IPS-18a (cell line): Measurements from ENCODE around the gene LIFR.
A peak's percentile ranks its signal among the peaks of the same experiment; 100 is the strongest.

Experiments
- H3K27ac ChIP-seq: one replicate; pipeline ENCODE4 v1.5.1; 2013; ENCODE audit warnings: low read length
- H3K27me3 ChIP-seq: one replicate; pipeline ENCODE4 v1.6.1; 2013; ENCODE audit warnings: mild to moderate bottlenecking, low read length; ENCODE audit not compliant: control insufficient read depth, insufficient read depth
- H3K36me3 ChIP-seq: one replicate; pipeline ENCODE4 v1.6.1; 2013; ENCODE audit warnings: low read depth, low read length; ENCODE audit not compliant: control insufficient read depth
- H3K4me1 ChIP-seq: one replicate; pipeline ENCODE4 v1.6.1; 2013; ENCODE audit warnings: low read depth, low read length; ENCODE audit not compliant: control insufficient read depth
- H3K4me3 ChIP-seq: one replicate; pipeline ENCODE4 v1.5.1; 2013; ENCODE audit warnings: low read length
- H3K9ac ChIP-seq: one replicate; pipeline ENCODE4 v1.6.1; 2013; ENCODE audit warnings: mild to moderate bottlenecking, low read length, moderate library complexity
- H3K9me3 ChIP-seq: one replicate; pipeline ENCODE4 v1.6.1; 2013; ENCODE audit warnings: low read depth, low read length; ENCODE audit not compliant: control insufficient read depth

Gene LIFR

DNA sequence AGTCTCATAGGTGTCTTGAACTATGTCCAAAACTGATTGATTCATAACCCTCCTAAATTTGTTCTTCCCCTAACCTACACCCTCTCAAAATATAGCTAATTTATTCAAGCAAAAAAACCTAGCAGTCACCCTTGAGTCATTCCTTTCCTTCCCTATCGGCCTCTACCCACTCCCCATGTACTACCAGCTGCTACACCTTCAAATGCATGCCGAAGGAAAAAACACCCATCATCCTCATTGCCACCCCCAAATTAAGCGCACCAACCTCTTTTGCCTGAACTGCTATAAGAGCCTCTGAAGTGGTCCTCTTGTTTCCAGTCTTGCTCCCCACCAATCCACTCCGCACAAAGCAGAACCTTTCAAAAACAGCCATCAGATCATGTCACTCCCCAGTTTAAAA lies 12.6 kb downstream of the LIFR start:
- no peaks in the 10 kb centered on the region for H3K4me1 ChIP-seq
- H3K27me3 ChIP-seq = no peaks in the 10 kb centered on the region
- H3K4me3 ChIP-seq = no peak overlapping the region
- H3K36me3 ChIP-seq = no peaks in the 10 kb centered on the region
- H3K9me3 ChIP-seq = no peaks in the 10 kb centered on the region
- no peak overlapping the region for H3K27ac ChIP-seq
- no peak overlapping the region for H3K9ac ChIP-seq

DNA sequence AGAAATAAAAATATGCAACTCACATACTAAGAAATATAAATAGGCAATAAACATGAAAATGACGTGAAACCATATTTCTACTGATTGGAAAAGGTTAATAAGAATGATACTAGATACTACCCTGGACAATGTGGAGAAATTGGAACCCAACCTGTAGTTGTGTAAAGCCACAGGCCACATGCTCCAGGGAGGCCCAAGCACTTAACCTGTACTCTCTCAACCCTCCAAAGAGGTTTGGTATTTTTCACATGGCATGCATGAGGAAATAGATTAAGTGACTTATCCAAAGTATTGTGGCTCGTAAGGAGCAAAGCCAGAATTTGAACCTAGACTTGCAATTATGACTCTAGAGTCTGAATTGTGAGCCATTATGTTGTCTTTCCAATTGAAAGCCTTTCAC lies 13.4 kb downstream of the LIFR start:
- H3K27ac ChIP-seq = no peak overlapping the region
- H3K4me3 ChIP-seq = no peak overlapping the region
- H3K9ac ChIP-seq = no peak overlapping the region
- H3K36me3 ChIP-seq = no peaks in the 10 kb centered on the region
- no peaks in the 10 kb centered on the region for H3K9me3 ChIP-seq
- peaks cover 1% of the 10 kb centered on the region for H3K4me1 ChIP-seq
- H3K27me3 ChIP-seq = no peaks in the 10 kb centered on the region

DNA sequence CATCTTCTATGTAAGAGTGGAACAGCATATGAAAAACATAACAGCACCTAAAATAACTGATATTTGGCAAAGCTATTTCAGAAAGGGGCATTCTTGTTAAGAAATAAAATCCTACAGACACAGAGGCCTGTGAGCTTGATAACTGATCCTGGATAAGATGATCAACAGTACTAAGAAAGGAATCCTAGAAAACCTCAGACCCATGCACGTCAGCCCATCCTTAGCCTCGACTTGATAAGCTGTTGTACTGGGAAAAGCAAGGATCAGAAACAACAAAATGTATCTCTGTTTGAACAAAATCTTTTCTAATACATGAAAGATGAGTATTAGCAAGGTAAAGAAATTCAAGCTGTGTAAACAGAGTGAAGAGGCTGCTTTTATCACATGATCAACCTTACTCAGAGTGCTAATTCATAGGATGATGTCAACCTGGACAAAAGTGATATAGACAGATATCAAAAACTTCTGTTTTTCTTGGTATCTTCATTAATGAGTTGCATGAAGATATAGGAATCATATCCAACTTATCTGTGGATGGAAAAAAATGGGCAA lies 15.2 kb downstream of the LIFR start:
- Histone ChIP-seq H3K27ac (no peak overlapping the region), H3K4me1 (peaks cover 3% of the 10 kb centered on the region), H3K9me3 (no peaks in the 10 kb centered on the region), H3K4me3 (no peak overlapping the region), H3K9ac (no peak overlapping the region), H3K36me3 (no peaks in the 10 kb centered on the region), H3K27me3 (no peaks in the 10 kb centered on the region)

DNA sequence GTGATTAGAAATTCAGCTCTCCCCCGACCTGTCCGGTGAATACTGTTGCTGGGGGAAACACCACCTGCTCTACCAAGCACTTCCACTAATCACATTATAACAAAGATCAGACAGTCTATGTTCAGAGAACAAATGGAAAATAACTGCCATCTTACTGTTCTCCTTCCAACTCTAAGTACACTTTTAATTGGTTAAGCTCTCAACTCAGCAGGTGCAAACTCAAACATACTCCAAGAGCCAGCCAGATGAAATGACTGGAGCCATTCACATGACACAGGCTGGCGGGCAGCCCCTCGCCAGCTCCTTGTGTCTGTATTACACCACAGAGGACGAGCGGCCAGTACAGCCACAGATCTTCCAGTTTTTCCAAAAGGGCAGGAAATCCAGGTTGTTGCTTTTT lies 16.1 kb downstream of the LIFR start:
- Histone ChIP-seq H3K27ac (no peak overlapping the region), H3K4me1 (peaks cover 3% of the 10 kb centered on the region), H3K9me3 (no peaks in the 10 kb centered on the region), H3K27me3 (no peaks in the 10 kb centered on the region), H3K4me3 (no peak overlapping the region), H3K36me3 (no peaks in the 10 kb centered on the region), H3K9ac (no peak overlapping the region)

DNA sequence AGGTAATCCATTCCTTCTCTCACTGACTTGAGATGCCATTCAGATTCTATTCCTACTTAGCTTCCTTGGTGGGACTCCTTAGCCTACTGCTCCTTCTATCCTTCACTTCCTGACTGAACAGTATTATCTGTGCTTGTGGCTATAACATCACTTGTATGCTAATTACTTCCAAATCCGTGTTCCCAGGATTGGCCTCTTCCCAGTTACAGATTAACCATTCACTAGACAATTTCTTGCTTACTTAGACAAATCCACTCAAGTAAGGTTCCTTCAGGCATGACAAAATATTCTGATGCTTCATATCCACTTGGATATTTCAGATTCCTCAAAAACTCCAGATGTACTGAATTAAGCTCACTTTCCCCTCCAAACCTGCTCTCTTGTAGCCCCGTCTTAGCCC lies 18.3 kb downstream of the LIFR start:
- H3K27ac ChIP-seq = no peak overlapping the region
- H3K36me3 ChIP-seq = no peaks in the 10 kb centered on the region
- no peak overlapping the region for H3K9ac ChIP-seq
- H3K4me3 ChIP-seq = no peak overlapping the region
- no peaks in the 10 kb centered on the region for H3K27me3 ChIP-seq
- peaks cover 9% of the 10 kb centered on the region for H3K4me1 ChIP-seq
- H3K9me3 ChIP-seq = no peaks in the 10 kb centered on the region

DNA sequence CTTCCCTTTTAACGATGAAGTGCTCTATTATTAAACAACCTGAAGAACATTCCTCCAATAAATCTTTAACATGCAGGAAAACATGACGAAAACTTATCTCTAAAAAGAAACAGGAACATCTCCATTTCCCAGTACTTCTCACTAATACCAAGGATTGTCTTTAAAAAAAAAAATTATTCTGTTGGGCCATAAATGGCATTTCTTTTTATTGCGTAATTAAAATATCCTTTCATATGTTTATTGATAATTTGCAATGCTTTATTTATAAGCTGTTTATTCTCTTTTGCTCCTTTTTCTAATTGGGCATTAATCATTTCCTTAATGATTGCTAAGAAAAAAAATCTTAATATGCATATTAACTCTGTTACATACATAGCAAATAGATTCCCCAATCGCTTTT lies 18.9 kb downstream of the LIFR start:
- H3K9me3 ChIP-seq = no peaks in the 10 kb centered on the region

DNA sequence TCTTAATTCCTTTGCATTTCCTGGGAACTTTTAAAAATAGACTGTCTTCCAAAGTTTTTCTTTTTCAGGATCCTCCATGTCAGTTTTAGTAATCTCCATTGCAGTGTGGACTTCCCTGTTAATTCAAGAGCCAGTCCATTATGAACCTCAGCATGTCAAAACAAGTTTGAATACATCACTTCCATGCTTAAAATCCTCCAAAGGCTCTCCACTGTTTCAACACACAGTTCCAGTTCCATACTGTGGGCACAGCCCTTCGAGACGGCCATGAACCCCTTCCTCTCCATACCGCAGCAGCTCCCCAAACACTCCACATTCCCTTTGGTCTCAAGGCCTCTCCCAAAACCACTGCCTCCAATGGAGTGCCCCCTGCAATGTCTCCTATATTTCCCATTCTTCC lies 19.5 kb downstream of the LIFR start:
- no peaks in the 10 kb centered on the region for H3K36me3 ChIP-seq
- no peak overlapping the region for H3K9ac ChIP-seq
- H3K4me3 ChIP-seq = no peak overlapping the region
- no peak overlapping the region for H3K27ac ChIP-seq
- H3K4me1 ChIP-seq = peaks cover 21% of the 10 kb centered on the region
- H3K9me3 ChIP-seq = no peaks in the 10 kb centered on the region
- no peaks in the 10 kb centered on the region for H3K27me3 ChIP-seq

More for the DNA sequence above, 18.9 kb downstream of the LIFR start:
- Histone ChIP-seq H3K4me3 (no peak overlapping the region), H3K36me3 (no peaks in the 10 kb centered on the region), H3K27me3 (no peaks in the 10 kb centered on the region), H3K9ac (no peak overlapping the region), H3K27ac (no peak overlapping the region), H3K4me1 (peaks cover 16% of the 10 kb centered on the region)

DNA sequence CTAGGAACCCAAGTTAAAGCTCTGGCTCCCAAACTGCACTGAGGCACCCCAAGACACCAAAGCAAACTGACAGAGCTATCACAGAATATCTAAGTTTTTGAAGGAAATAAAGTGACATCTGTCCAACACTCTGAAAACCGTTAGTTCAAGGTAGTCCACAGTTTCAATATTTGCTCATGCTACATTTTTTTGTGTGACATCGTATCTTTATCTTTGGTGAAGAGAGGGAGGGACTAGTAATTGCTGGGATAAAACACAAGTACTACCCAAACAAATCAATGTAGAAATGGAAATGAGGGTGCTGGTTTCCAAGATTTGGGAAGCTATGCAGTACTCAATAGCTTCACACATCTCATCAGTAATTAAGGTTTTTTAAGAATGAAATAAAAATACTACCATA lies 20.6 kb downstream of the LIFR start:
- Histone ChIP-seq H3K27me3 (no peaks in the 10 kb centered on the region), H3K27ac (no peak overlapping the region), H3K4me1 (peaks cover 24% of the 10 kb centered on the region), H3K36me3 (no peaks in the 10 kb centered on the region), H3K9me3 (no peaks in the 10 kb centered on the region), H3K4me3 (no peak overlapping the region), H3K9ac (no peak overlapping the region)

DNA sequence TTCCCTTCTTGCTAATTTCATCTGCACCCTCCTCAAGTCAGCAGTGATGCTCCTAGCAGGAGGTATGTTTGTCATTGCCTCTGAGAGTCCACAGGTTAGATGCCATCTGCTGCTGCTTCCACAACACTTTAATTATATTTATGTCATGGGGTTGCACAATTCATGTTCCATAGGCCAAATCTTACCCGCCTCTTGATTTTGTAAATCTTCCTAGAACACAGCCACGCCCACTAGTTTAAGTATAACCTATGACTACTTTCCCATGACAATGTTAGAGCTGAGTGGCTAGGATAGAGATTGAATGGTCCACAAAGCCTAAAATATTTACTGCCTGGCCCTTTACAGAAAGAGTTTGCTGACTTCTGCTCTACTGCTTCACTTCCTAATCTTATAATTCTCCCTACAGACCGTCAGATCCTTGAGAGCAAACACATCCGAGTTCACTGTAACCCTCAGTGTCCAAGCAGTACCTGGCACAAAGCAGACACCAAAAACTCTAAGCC lies 21.1 kb downstream of the LIFR start:
- no peaks in the 10 kb centered on the region for H3K9me3 ChIP-seq
- no peak overlapping the region for H3K9ac ChIP-seq
- H3K27me3 ChIP-seq = no peaks in the 10 kb centered on the region
- H3K36me3 ChIP-seq = no peaks in the 10 kb centered on the region
- H3K4me1 ChIP-seq = peaks cover 24% of the 10 kb centered on the region
- H3K27ac ChIP-seq = no peak overlapping the region
- H3K4me3 ChIP-seq = no peak overlapping the region

DNA sequence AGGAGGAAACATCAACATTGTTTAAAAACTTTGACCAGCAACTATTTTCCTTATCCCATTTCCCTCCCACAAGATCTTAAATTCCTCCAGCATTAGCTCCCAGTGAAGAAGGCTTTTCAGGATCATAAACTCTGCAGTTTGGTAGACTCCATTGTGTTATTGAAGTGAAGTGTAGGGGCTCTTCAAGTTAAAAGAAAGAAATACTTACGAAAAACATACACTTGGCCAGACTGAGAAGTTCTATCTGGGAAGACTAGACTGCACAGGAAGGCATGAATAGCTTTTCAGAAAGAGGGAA lies 22.3 kb downstream of the LIFR start:
- H3K36me3 ChIP-seq = no peaks in the 10 kb centered on the region
- no peak overlapping the region for H3K27ac ChIP-seq
- no peak overlapping the region for H3K4me3 ChIP-seq
- no peaks in the 10 kb centered on the region for H3K27me3 ChIP-seq
- H3K9me3 ChIP-seq = no peaks in the 10 kb centered on the region
- peaks cover 24% of the 10 kb centered on the region for H3K4me1 ChIP-seq
- H3K9ac ChIP-seq = no peak overlapping the region

DNA sequence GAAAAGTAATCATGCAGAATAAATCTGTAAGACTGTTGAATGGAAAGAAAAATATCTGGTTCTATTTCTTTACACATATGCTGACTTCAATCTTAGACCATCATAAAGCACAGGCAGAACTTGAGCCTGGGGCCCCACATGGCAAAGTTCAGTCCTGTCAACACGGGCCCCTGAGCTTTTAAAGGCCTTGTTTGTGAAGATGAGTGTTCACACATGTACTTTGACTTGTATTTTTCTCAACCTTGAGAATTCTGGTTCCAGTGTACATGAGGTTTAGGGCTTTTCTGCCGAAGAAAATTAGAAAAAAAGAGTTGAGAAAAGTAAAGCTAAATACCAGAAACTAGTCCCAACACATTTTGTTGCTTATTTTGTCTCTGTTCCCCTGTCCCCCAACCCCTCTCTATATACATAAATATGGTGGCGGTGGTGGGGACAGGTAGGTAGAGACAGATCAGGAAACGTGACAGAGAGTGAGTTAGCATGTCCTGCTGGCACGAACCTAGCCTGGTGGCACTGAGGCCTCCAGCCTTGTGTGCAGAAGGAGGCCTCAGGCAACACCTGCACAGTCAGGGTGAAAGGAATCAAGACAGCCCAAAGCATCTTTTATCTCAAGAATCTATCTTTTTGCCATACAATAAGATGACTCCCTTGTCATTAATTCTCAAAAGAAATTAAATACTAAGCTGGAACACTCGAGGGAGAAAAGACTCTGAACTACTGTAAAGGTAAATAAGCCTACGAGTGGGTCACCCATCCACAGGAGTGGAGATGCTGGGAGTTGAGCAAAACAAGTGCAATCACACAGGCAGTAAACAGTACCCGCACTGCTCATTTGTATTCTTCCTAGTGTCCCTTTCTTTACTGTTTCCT lies 22.9 kb downstream of the LIFR start:
- H3K36me3 ChIP-seq = no peaks in the 10 kb centered on the region
- H3K27me3 ChIP-seq = no peaks in the 10 kb centered on the region
- no peak overlapping the region for H3K9ac ChIP-seq
- no peak overlapping the region for H3K4me3 ChIP-seq
- no peaks in the 10 kb centered on the region for H3K9me3 ChIP-seq
- H3K4me1 ChIP-seq = peaks cover 24% of the 10 kb centered on the region
- H3K27ac ChIP-seq = no peak overlapping the region

DNA sequence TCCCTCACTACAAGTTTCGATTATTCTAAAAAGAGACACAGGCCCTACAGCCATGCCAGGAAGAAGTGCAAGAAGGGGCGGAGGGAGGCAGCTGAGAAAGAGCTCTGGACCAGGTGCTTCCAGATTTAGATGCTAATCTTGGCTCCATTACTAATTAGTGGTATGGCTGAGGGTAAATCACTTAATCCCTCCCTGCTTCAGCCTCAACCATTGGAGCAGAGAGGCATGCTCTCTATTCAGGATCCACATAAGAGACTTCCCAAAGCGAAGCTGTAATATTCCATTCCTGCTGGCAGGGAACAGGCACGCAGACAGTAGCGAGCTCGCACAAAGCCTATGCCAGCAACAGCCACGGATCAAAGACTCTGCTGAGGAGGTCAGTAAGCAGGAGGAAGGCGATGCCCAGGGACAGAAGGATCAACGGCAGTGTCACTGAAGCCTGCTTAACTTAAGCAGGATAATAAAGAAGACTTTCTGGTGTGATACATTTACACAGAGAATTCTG lies 24.2 kb downstream of the LIFR start:
- Histone ChIP-seq H3K9me3 (no peaks in the 10 kb centered on the region), H3K9ac (no peak overlapping the region), H3K4me3 (peak overlapping the region; percentile 9), H3K27me3 (no peaks in the 10 kb centered on the region), H3K27ac (no peak overlapping the region), H3K36me3 (no peaks in the 10 kb centered on the region), H3K4me1 (peaks cover 21% of the 10 kb centered on the region)
